HPDE6-E6E7 (cell line): ENCODE measurements around the gene ZNF277.

Source experiments
- DNase-seq: peaks from one replicate; pipeline ENCODE4 v3.0.0; 2011; ENCODE audit warnings: missing footprints; ENCODE audit errors: extremely low spot score

ZNF277 gene

DNA sequence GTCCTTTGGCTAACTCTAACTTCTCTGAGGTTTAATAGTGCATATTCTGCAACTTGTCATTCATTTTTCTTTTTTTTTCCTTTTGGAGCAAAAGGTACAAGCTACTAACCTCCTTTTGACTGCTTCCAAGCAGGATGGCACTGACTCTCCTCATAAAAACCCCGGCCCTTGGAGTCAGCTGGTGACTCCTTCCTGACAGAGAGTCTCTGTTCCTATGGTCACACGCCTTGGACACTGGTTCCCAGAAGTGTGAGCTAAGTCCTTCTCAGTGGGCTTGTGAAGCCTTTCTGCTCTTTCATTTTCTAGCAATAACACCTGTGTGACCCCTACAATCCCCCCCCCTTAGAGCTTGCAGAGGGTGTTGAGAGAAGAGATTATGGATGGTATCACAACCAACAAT is 22.0 kb upstream of the ZNF277 start:
- DNase-seq: no peak

DNA sequence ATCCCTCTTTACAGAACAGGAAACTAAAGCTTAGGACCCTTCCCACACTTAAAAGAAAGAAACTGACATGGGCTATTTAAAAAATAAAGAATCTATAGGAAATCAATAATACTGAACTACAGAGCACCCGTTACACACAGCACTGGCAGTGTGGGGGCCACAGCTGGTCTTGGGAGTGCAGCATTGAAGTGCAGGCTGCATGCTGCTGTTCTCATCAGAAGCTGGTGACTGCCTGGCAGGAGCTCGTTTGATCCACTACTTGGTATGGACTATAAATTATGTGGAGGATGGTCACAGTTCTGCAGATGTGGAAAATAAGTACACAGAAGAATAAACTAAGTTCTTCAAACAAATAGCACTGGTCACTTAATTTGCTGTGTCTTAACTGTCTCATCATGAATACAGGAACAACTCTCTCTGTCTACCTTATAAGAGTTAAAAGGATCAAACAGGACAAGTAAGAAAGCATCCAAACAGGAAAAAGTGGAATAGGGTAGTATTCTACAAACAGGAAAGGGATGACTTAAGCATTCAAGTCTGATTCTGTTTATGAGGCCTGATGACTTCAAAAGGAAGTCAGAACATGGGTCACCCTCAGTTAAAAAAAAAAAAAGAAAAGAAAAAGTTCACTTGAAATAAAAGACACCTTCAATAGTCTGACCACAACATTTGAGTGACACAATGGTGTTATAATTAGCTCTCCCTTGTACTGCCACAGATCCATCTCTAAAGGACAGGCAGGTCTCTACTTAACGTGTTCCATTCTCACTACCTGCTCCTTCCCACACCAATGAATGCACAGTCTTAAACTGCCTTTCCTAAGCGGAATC is 21.3 kb upstream of the ZNF277 start:
- no peak for DNase-seq

DNA sequence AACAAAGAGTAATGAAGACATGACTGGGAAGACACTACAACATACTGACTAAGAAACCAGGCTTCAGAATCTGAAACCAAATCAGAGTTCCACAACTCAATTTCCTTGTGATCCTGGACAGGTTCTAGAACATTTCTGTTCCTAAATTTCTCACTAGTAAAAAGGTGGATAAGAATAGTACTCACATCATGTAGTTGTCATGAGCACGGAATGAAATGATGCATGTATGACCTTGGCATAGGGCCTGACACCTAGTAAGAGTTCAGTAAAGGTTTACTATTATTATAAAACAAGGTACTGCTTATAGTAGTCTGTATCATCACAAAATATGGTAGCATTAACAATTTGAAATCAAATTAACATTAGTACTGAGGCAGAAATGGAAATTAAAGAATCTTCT is 20.2 kb upstream of the ZNF277 start:
- DNase-seq: no peak

DNA sequence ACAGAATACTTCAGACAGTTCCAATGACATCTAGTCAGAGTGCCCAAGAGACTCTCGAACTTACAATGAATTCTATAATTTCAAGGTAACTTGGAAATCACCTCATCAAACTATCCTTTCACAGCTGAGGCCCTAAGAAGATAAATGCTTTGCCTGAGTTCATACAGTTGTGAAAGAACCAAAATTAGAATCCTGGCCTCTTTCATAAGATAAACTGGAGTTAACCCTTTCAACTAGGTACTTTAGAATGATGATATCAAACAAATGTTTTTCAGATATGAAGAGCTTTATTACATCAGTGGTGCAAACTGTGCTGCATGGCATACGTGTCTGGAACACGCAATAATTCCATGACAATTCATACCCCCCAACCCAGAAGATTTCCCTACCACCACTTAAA is 18.2 kb upstream of the ZNF277 start:
- DNase-seq: no peak

DNA sequence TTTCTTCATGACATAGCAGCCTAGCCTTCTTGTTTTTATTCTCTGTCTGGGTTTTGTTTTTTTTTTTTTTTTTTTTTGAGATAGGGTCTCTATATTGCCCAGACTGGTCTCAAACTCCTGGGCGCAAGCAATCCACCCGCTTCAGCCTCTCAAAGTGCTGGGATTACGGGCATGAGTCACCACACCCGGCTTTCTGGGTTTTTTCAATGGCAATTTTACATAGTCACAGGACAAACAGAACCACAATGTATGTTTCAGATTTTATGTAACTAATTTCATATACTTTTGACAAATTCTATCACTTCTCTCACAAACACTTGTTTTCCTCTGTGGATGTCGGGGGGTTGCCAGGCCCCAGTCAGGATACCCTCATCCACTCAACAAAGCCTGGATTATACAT is 16.8 kb upstream of the ZNF277 start:
- no peak for DNase-seq

DNA sequence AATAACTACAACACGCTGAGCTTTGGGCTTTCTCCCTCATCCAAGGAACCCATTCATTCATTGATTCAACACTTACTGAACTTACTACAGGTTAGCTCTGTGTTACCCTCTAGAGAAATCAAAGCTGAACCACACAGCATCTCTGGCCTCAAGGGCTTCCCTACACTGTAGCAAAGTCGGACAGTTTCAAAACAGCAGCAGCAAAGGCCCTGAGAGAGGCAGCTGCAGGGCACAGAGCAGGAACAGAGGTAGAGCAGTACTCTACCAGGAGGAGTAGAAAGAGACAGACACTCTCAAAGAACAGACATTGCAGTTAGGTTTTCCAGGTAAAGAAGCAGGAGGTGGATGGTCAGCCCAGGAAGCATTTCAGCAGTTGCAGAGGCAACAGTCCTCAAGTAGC is 16.4 kb upstream of the ZNF277 start:
- DNase-seq: no peak

DNA sequence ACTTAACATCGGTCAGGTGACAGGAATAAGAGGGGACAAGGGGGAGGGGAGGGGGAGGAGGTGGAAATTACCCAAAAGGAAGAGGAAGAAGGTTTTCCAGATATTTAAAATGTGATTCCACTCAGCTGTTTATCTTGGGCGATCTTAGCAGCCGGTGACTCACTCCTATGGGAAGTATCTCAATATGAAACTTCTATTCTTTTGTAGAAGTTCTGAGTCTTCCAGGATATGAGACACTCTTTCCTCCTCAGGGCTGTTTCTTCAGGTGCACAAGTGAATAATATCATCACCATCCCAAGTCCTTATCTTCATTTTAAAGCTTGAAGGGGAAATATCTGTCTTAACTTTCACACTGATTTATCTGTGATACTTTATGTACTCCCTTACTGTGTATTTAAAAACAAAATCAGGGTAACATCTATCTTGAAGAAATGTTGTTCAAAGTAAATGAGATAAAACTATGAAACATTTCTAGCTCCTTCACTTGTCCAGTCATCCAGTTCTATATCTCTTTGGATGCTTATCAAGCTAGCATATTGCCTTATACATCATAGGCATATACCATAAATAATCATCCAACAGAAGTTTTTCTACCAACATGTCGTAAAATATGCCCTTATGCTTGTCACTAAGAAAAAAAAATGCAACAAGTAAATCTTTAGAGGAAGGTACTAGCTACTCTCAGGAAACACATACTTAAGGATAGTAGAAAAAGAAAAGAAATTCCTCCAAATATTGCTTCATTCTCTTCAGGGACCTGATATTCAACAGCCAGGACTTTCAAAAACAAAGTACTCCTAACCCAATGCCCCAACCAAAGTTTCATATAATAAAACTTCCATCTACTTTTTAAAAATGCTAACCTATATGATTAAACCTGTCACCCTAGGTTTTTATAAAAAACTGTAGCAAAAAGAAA is 14.0 kb upstream of the ZNF277 start:
- DNase-seq: peak; percentile 73

DNA sequence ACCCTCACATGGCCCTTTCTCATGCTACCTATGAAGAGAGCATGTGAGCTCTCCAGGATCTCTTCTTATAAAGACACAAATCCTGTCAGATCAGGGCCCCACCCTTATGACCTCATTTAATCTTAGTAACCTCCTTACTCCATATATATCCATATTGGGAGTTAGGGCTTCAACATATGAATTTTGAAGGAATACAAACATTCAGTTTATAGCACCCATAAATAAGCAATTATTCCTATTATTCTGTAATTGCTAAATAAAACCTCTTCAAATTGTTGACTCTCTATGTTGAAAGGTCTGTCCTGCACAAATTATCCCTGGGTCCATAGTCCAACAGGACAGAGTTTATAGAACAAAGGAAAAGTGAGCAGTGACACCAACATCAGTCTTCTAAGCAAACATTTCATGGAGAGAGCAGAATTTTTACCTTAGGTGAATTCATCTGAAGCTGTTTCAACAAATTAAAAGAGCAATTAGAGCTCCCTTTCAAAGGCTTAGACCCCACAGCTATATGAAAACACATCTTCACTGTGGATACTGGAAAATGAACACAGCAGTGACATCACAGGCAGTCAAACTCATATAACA is 12.5 kb upstream of the ZNF277 start:
- DNase-seq: no peak

DNA sequence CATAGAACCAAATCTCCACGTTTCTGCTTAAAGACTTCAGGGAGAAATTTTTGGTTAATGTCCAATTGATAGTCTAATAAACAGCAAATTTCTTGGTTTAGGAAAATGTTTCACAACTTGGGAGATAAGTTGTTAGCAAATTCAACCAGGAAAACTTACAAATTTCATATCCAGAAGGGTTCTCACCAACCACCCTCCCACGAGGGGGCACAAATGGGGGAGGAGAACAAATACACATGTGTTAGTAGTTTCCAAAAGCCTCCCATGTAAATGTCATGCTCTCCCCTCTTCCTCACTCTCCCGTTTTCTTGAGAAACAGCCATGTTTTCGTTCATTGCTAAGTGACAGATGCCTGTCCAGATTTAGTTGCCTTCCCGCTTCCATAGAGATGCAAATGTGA is 10.8 kb upstream of the ZNF277 start:
- no peak for DNase-seq

DNA sequence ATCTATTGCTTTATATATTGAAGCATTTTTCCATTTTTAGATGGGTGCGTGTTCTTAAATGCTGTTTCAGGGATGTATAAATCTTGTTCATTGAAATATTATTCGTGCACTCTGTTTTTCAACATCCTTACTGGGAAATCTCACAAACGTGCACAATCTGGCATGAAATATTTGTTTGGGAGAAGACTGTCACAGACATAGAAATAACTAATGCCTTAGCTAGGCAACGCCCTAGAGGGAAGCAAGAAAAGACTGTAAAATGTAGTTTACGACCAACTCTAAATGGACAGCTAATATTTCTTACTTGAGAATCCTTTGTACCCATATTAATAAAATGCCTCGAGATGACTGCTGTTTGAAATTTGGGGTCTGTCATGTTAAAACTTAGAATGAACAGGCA is 9.2 kb upstream of the ZNF277 start:
- DNase-seq: no peak

DNA sequence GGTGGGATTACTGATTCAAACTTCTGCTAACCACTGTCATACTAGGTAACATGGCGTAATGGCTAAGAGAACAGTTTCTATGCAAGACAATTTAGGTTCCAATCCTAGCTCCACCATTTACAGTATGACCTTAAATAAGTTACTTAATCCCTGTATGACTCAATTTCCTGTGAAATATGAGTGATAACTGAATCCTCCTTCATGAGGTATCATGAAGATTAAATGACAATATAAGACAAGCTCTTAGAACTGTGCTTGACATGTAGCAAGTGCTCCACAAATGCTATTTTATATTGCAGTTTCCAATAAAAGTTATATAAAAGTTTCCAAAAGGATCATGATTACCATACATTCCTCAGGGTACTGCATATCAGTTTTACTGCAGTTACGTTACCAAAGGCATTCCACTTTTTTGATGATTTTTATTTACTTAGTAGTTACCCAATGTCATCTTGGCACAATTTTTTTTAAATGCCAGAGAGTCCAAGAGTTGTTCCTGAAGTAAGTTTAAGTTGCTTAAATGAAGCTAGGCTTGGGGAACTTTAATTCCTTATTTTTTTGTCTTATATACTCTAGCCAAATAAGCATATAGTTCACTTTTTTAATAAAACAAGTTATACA is 7.3 kb upstream of the ZNF277 start:
- peak; percentile 10 for DNase-seq

DNA sequence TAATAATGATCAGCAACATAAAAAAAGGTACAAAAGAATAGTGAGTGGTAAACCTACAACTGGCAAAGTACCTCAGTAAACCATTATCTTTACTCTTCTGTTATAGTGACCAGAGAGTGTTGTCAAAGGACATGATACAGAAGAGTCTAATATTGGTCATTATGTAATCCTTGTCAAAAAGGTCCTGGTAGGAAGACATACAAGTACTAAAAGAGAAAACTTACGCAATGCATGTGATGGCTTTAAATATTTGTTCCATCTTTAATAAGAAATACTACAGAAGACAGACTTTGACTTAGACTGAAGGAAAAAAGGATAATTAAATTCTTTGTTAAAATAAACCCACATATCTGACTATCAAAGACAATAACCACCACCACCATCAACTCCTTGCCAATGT is 6.8 kb upstream of the ZNF277 start:
- no peak for DNase-seq

DNA sequence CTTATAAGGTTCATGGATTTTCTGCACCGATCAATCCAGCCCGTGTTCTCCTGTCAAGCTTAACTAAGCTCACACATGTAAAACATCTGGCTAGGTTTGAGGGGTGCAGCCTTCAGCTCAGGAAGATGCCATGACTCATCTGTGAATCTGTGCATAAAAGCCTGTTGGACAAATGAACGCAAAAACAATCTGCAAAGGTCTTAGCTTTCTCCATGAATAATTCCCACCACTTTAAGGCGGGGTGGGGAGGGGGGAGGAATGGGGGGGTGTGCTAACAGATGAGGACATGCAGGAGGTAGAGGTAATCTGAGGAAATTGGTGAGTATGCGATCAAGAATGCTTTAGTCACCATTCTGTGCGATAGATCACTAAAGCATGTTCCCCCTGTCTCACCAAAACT is 5.1 kb upstream of the ZNF277 start:
- DNase-seq: peak; percentile 38

DNA sequence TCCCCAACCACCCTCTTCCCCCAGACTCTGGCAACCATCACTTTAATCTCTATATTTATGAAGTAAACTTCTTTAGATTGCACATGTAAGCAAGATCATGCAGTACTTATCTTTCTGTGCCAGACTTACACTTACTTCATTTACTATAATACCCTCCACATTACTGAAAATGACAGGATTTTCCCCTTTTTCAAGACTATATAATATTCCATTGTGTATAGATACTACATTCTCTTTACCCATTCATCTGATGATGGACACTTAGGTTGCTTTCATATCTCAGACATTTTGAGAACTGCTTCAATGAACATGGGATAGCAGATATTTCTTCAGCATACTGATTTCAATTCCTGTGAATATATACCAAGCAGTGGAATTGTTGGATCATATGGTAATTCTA is 4.7 kb upstream of the ZNF277 start:
- DNase-seq: no peak

DNA sequence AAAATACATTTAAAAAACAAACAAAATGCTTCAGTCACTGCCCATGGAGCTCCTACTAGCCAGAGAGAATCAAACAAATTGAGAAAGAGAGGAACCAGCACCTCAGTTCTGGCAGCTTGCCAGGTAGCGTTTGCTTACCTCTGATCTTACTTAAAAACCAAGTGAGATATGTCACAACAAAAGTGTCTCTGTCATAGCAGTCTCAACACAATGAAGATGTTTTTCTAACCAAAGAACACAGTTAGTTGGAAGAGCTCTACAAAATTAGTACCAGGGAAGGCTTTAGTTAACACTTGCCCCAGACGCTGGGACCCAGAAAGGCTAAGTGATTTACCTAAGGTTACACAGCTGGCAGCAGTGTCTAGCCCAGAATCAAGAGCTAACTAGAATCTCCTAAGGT is 3.7 kb upstream of the ZNF277 start:
- DNase-seq: no peak

DNA sequence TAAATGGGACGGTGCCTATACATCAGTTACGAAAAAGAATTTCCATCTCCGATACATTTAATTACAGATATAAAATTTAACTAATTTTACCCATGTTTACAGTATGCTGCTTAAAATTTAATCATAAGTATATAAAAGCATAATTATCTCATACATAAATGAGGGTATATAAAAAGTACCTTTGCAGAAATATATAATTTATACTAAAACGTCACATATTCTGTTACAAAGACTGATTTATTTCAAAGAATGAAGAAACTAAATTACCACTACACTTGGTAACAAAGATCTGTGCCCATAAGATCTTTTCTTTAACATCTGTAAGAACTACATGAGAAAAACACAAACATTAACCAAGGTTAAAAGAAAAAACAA is 3.1 kb upstream of the ZNF277 start:
- no peak for DNase-seq

DNA sequence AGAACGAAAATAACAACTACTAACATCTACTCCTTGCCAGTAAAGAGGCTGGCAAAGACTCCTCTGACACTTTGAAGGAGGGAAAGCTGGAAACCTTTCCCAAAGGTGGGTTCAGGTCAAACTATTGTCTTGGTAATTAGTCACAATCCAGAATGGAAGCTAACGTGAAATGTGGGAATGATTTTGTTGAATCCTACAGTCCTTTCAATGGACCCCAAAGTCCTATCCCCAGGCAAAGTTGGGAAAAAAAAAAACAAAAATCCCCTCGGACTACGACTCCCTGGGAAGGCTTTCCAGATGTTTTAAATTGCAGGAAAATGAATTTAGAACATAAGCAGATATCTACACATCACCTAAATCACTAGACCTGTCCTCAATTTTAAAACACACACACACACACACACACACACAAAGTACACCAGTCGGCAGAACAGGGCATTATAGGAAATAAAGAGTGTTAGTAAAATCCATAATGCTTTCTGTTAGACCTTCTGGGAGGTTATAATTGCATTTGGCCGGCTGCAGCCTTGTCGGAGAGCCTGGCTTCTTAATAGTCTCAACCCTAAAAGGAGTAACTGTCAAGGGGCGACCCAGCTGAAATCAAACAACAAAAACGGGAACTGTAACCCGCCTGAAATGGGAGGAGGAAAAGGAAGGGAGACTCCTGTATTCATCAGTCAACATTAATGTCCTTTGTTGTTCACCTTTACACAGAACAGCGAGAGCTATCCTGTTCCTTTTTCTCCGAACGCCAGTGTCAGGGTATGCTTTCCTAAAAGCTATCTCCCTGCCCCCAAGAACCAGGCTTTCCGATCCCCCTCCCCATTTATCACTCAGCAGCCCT is 1.8 kb upstream of the ZNF277 start:
- no peak for DNase-seq

DNA sequence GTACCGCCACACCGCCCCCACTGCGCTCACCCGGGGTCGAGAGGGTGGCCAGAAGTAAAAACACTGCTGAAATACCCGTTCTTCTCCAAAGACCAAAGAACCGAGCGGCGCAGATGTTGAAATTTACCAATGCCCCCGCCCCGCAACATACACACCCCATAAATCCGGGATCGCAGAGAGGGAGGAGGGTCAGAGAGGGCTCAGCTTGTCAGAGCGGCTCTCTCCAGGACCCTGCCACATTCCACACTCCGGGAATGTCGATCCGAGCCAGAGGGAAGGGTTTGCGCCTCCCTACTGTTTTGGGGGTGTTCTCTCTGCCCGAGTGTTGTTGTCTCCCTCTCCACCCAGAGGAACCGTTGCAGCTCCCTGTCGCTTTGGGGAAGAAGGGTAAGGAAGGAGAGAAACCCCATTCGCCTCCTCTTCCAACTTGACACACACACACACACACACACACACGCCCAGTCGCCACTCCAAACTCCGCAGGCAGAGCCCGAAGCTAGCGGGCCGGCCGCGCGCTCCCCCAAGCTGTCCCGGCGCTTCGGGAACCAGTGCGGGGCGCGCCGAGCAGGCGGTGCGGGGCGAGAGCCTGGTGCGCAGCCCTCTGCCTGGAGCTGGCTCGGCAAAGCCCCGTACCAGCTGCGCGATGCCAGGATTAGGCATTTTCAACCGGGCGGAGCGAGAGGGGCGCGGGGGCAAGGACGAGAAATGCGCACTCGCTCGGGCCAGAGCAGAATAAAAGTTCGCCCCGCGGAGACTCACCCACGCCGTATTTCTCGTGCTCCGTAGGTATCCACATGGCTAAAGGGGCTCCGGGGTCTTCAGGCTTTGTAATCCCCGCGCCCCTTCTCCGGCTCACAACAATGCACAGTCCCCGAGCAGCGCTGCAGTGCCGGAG is 905 bp upstream of the ZNF277 start:
- DNase-seq: peak; percentile 15

DNA sequence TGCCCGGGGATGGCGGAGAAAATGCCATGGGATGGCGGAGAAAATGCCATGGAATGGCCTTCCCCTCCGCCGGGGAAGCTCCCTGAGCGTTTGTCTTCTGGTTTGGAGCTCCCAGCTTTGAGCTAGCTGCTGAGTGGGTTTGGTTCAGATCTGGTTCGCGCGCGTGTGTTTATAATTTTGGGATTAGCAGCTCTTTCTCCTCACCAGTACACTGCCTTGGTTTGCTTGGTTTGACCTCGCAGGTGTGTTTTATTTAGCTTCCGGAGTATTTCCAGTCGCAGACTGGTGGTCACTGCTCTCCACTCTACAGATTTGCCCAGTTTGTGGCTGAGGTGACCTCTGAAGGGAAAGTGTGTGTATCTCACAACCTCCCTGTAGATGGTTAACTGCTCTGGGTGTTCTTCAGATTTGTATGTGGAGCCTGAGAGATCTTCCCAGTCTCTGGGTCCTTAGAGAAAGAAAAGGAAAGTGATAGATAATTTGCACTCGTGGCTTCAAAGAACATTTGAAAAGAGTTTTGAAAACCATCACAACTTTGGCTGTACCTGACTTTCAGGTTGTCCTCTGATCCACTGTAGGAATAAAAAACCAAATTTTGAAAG is 597 bp downstream of the ZNF277 start:
- DNase-seq: no peak

DNA sequence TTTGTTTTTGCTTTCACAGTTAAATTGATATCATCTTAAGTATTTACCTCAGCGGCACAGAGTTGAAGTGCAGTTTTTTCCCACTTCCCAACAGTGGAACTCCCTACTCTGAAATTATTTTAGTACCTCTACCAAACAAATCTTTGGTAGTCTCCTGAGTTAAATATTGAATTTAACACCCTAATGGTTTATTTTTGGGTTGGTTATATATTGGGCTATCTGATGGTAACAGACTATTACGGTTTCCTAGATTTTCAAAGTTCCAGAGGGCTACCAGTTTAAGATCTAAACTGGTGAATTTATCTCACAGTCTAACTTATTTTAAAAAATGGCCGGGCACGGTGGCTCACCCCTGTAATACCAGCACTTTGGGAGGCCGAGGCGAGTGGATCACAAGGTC is 1.3 kb downstream of the ZNF277 start:
- no peak for DNase-seq
